SJSA1 (cell line): Measurements from ENCODE around the gene MIA. TPM values are rescaled to one million over a fixed set of nuclear protein-coding genes. Genes with fewer than 3 reads are reported as not detected.
"Not testable (repeated sequence)": the region's sequence is repeated elsewhere in the genome, so short reads cannot be mapped to it uniquely, and the experiment has no call there.

ENCODE experiments used
- DNase-seq, 2 experiments: peaks; one replicate each; pipeline ENCODE4 v3.0.0-alpha.2; 2015 to 2020; ENCODE audit warnings: low spot score in 2 of 2, low read depth in 1 of 2
- H3K27ac ChIP-seq: fragments of 250-450 bp; sonication (Bioruptor Pico); 2 replicates; pipeline ENCODE4 v1.5.1; 2020; ENCODE audit warnings: mild to moderate bottlenecking, moderate library complexity
- H3K27me3 ChIP-seq: fragments of 250-450 bp; sonication (Bioruptor Pico); replicated peaks from 2 replicates; pipeline ENCODE4 v1.5.1; 2020; ENCODE audit warnings: mild to moderate bottlenecking, moderate library complexity
- H3K36me3 ChIP-seq: fragments of 250-450 bp; sonication (Bioruptor Pico); 2 replicates; pipeline ENCODE4 v1.5.1; 2020; ENCODE audit warnings: mild to moderate bottlenecking
- H3K4me1 ChIP-seq: fragments of 250-450 bp; sonication (Bioruptor Pico); replicated peaks from 2 replicates; pipeline ENCODE4 v1.6.1; 2021; ENCODE audit warnings: mild to moderate bottlenecking
- H3K4me3 ChIP-seq: fragments of 250-450 bp; sonication (Bioruptor Pico); 2 replicates; pipeline ENCODE4 v1.5.1; 2020; ENCODE audit warnings: mild to moderate bottlenecking
- H3K9me3 ChIP-seq: fragments of 250-450 bp; sonication (Bioruptor Pico); replicated peaks from 2 replicates; pipeline ENCODE4 v1.5.1; 2020; ENCODE audit warnings: mild to moderate bottlenecking
- total RNA-seq: library from RNA; depleted of rRNA; stranded (reverse); fragments of >200 nt; shearing (Covaris generic); gene quantifications from 2 replicates; pipeline ENCODE4 v1.2.3, GENCODE V29; 2014

MIA gene
- total RNA-seq, 1 experiment from 2014 or later = not detected

- Histone ChIP-seq H3K4me1 (peaks cover 39% of the 10 kb centered on the region), H3K4me3 (no peak overlapping the region), H3K27ac (no peak overlapping the region), H3K27me3 (no peaks in the 10 kb centered on the region), H3K9me3 (no peaks in the 10 kb centered on the region), H3K36me3 (peaks cover 83% of the 10 kb centered on the region)
- peak; percentile 93 to 95 for DNase-seq
Observed at GRCh38 chr19:40806423-40807146, 31.3 kb downstream of the MIA start.

- H3K36me3 ChIP-seq = peaks cover 75% of the 10 kb centered on the region
- H3K4me3 ChIP-seq = no peak overlapping the region
- H3K4me1 ChIP-seq = peaks cover 34% of the 10 kb centered on the region
- H3K9me3 ChIP-seq = no peaks in the 10 kb centered on the region
- no peak overlapping the region for H3K27ac ChIP-seq
- H3K27me3 ChIP-seq = no peaks in the 10 kb centered on the region
- no peak for DNase-seq
Observed at GRCh38 chr19:40807147-40808020, 32.1 kb downstream of the MIA start.

DNA sequence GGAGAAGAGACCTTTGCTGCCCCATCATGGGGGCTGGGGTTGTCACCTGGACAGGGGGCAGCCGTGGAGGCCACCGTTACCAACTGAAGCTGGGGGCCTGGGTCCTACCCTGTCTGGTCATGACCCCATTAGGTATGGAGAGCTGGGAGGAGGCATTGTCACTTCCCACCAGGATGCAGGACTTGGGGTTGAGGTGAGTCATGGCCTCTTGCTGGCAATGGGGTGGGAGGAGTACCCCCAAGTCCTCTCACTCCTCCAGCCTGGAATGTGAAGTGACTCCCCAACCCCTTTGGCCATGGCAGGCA is 32.7 kb downstream of the MIA start:
- no peak for DNase-seq

DNA sequence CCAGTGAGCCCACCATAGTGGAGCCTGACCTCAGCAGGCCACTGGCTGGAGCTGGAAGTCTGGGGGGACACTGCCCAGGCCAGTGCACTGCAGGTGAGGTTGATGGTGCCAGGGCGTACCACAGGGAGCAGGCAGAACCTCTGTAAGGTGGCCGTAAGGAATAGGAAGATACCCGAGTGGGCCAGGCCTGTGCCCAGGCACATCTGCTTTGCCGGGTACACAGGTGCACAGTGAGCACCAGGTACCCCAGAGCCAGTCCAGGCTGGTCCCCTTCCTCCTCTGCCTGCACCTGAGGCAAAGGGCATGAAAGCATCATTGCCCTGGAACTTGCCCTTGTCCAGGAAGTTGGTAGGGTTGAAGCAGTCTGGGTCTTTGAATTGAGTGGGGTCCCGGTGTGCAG is 33.2 kb downstream of the MIA start:
- peaks cover 64% of the 10 kb centered on the region for H3K36me3 ChIP-seq
- H3K27me3 ChIP-seq = no peaks in the 10 kb centered on the region
- H3K27ac ChIP-seq = no peak overlapping the region
- H3K9me3 ChIP-seq = no peaks in the 10 kb centered on the region
- no peak overlapping the region for H3K4me3 ChIP-seq
- no peak for DNase-seq
- peaks cover 34% of the 10 kb centered on the region for H3K4me1 ChIP-seq

More for the DNA sequence above, 32.7 kb downstream of the MIA start:
- Histone ChIP-seq H3K27ac (no peak overlapping the region), H3K4me3 (no peak overlapping the region), H3K9me3 (no peaks in the 10 kb centered on the region), H3K36me3 (peaks cover 69% of the 10 kb centered on the region), H3K27me3 (no peaks in the 10 kb centered on the region), H3K4me1 (peaks cover 34% of the 10 kb centered on the region)

DNA sequence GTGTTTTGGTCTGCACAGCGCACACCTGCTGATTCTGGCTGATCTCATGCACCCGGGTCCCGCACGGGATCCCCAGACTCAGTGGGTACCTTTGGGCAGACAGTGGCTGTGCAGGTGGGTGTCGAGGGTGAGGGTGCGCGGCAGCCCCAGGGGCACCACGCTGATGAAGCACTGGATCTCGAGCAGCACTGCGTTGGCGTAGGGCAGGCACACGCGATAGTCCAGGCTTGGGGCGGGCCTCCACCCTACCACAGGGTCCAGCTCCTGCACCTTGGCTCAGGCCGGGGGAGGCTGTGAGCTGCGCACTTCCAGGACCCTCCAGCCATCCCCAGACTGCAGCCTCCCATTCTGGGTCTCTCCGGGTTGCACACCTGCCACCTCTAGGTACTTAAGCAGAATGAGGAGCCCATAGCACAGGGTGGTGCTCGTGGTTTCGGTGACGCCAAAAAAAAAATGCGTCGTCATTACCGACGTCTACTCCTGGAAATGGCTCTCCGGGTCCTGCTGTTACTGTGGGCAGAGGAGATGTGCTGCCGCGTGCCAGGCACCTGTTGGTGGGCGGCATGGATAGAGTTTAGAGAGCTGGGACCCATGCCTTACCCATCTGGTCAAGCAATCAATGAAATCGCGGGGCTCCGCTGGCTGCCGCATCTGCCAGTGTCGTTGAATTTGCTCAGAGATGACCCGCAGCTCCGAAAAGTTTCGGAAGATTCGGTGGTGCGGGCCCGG is 34.2 kb downstream of the MIA start:
- no peak overlapping the region for H3K27ac ChIP-seq
- H3K27me3 ChIP-seq = no peaks in the 10 kb centered on the region
- no peaks in the 10 kb centered on the region for H3K9me3 ChIP-seq
- H3K4me1 ChIP-seq = peaks cover 34% of the 10 kb centered on the region
- H3K36me3 ChIP-seq = peaks cover 53% of the 10 kb centered on the region
- H3K4me3 ChIP-seq = no peak overlapping the region
- DNase-seq = no peak

DNA sequence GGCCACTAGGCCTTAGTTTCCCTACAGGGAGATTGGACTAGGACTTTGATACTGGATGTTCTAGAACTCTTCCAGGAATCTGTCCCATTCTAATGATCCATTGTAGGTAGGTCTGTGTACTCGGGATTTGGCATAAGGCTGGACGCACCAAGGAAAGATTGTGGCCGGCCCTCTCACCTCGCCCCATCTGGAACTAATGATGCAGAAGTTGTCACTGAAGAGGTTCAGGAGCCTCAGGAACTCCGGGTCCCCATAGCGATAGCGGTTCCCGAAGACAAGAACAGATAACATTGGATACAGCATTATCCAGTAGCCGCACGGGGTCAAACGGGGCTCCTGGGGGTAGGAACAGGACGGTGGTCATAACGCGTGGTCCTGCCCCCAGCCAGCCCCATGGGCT is 34.8 kb downstream of the MIA start:
- H3K36me3 ChIP-seq = peaks cover 47% of the 10 kb centered on the region
- H3K9me3 ChIP-seq = no peaks in the 10 kb centered on the region
- no peak for DNase-seq
- peak overlapping the region; percentile 31; the same call in 1 of the 2 replicates for H3K4me3 ChIP-seq
- peak overlapping the region; percentile 44 for H3K27ac ChIP-seq
- H3K4me1 ChIP-seq = peaks cover 34% of the 10 kb centered on the region
- no peaks in the 10 kb centered on the region for H3K27me3 ChIP-seq

GRCh38 chr19:40810649-40811408 is 35.5 kb downstream of the MIA start:
- not testable (repeated sequence) for H3K9me3 ChIP-seq, H3K27me3 ChIP-seq
- Histone ChIP-seq H3K36me3 (peaks cover 40% of the 10 kb centered on the region), H3K4me3 (peak overlapping the region; percentile 31), H3K27ac (peak overlapping the region; percentile 44), H3K4me1 (peaks cover 30% of the 10 kb centered on the region)
- peak; percentile 83 to 94 for DNase-seq

GRCh38 chr19:40811478-40812341 is 36.4 kb downstream of the MIA start:
- no peak for DNase-seq
- Histone ChIP-seq H3K27me3 (no peaks in the 10 kb centered on the region), H3K9me3 (no peaks in the 10 kb centered on the region), H3K27ac (no peak overlapping the region), H3K36me3 (peaks cover 34% of the 10 kb centered on the region), H3K4me1 (peaks cover 21% of the 10 kb centered on the region), H3K4me3 (no peak overlapping the region)

GRCh38 chr19:40812571-40812970 is 37.2 kb downstream of the MIA start:
- DNase-seq, H3K4me3 ChIP-seq, H3K27me3 ChIP-seq, H3K27ac ChIP-seq, H3K9me3 ChIP-seq: not testable (repeated sequence)
- H3K4me1 ChIP-seq = peaks cover 18% of the 10 kb centered on the region
- H3K36me3 ChIP-seq = peaks cover 27% of the 10 kb centered on the region

GRCh38 chr19:40813182-40813581 is 37.9 kb downstream of the MIA start:
- Histone ChIP-seq H3K4me1 (peaks cover 18% of the 10 kb centered on the region), H3K27ac (no peak overlapping the region), H3K36me3 (peaks cover 21% of the 10 kb centered on the region), H3K27me3 (no peaks in the 10 kb centered on the region), H3K9me3 (no peaks in the 10 kb centered on the region), H3K4me3 (no peak overlapping the region)
- no peak for DNase-seq

DNA sequence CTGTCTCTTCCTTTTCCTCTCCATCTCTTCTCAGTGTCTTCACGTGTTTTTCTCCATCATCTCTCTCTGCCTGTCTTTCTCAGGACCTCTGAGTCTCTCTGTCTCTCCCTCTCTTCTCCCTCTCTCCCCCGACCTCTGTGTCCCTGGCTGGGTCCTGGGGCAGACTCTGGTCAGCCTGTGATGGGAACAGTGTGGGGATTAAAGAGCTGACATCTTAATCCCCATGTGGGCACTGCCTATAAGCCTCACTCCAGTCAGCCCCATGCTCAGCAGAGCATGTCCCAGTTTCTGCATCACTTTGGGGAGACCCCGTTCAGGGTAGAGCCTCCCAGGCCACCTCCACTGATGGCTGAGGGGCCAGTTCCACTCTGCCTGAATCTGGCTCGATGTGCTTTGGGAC is 39.9 kb downstream of the MIA start:
- H3K27ac ChIP-seq = no peak overlapping the region
- H3K27me3 ChIP-seq = no peaks in the 10 kb centered on the region
- no peaks in the 10 kb centered on the region for H3K9me3 ChIP-seq
- peaks cover 12% of the 10 kb centered on the region for H3K4me1 ChIP-seq
- no peak for DNase-seq
- peaks cover under 1% of the 10 kb centered on the region for H3K36me3 ChIP-seq
- H3K4me3 ChIP-seq = no peak overlapping the region

GRCh38 chr19:40818480-40819399 is 43.4 kb downstream of the MIA start:
- not testable (repeated sequence) for H3K9me3 ChIP-seq, H3K27ac ChIP-seq, H3K27me3 ChIP-seq, H3K4me3 ChIP-seq, H3K4me1 ChIP-seq, H3K36me3 ChIP-seq
- DNase-seq = peak; percentile 48 to 82
